ENCODE data around the gene HOXB8.

HOXB8 gene

DNA sequence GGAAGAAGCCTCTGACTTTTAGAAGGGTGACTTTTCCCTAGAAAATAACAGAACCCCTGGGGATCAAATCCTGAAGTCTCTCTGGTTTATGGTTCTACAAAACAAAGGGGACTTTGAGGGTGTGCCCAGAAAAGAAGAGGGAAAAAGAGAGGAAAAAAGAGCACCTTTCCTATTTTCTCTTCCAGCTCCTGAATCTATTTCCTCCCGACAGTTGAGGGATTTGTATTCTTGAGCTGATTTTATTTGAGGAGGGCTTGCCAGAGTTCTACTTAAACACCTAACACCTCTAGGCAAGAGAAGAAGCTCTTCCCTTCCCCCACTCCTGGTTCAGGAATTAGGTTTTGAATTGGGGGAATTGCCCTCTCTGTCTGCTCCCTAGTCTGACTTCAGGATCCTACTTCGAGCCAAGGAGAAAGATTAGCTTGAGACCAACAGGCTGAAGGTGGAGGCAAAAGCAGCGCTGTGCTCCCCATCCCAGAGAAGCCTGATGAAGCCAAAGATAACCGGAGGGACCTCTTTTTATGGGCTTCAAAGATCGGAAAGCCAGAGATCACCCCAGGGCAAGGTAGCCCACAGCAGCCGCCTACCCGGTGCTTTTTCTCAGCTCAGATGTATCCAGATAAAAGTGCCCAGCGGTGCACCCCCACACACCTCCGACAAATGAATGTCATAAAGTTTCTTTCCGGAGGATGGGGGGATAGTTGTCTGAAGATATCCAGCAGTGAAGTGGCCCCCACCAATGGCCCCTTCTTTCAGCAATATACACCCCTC lies 25.8 kb downstream of the HOXB8 start:
- Histone ChIP-seq H3K23ac (ENCODE audit: low read length) (no peak overlapping the region), H3K79me2 (ENCODE audit: control insufficient read depth, insufficient read depth, low read length, poor library complexity) (peaks cover 4% of the 10 kb centered on the region), H3K14ac (ENCODE audit: low read length) (peak overlapping the region; percentile 42), H2BK12ac (ENCODE audit: low read length) (no peak overlapping the region), H4K8ac (ENCODE audit: low read depth, low read length) (peak overlapping the region; percentile 24), H3K9me3 (ENCODE audit: insufficient read depth, low read depth, low read length) (no peaks in the 10 kb centered on the region), H3K4me2 (ENCODE audit: low read length) (peak overlapping the region; percentile 62), H3K27me3 (ENCODE audit: insufficient read depth, low read length) (peaks cover under 1% of the 10 kb centered on the region), H2BK120ac (ENCODE audit: insufficient read depth, low read length, poor library complexity) (peak overlapping the region; percentile 34), H2AK5ac (ENCODE audit: low read length) (no peak overlapping the region), H3K18ac (ENCODE audit: low read length) (no peak overlapping the region), H3K4me1 (ENCODE audit: control insufficient read depth in 1 of 2, insufficient read depth in 2 of 2, low read length in 2 of 2) (peaks cover 29 to 47% of the 10 kb centered on the region in 2 experiments), H3K9ac (ENCODE audit: low read length) (no peak overlapping the region), H2AFZ (ENCODE audit: insufficient read depth, low read length, poor library complexity) (no peak overlapping the region), H4K91ac (ENCODE audit: low read depth, low read length) (peak overlapping the region; percentile 32), H3K36me3 (ENCODE audit: control insufficient read depth in 1 of 2, insufficient read depth in 2 of 2, low read length in 2 of 2) (no peaks in the 10 kb centered on the region), H2BK5ac (ENCODE audit: low read depth, low read length, poor library complexity) (no peak overlapping the region), H3K4ac (ENCODE audit: low read depth, low read length) (no peak overlapping the region), H4K12ac (ENCODE audit: low read depth, low read length) (no peak overlapping the region), H3K79me1 (ENCODE audit: low read length) (peaks cover 10% of the 10 kb centered on the region), H3K27ac (ENCODE audit: low read depth, low read length) (peak overlapping the region; percentile 29), H3K4me3 (ENCODE audit: low read depth, low read length) (no peak overlapping the region)
- no CpG with 5 or more reads among the region's 10 CpGs for WGBS (ENCODE audit: extremely low coverage, insufficient coverage, insufficient read length)
- no peak for DNase-seq

DNA sequence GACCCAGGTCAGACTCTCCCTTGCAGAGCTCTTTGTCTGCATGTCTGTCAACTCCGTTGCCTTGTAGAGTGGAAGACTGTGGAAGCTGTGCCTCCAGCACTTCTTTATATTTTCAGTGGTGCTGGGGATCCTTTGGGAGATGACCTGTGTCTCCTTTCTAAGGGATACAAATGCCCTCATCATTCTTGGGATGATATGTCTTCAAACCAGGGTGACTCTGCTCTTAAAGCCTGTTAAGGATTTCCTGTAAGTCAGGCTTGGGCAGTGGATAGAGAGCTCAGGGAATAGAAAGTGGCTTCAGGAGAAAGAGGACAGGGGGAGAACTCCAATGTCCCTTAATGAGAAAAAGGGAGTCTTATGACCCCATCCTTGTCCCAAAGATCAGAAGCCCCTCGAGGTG lies 26.6 kb downstream of the HOXB8 start:
- Histone ChIP-seq H2BK5ac (ENCODE audit: low read depth, low read length, poor library complexity) (no peak overlapping the region), H3K18ac (ENCODE audit: low read length) (no peak overlapping the region), H2AK5ac (ENCODE audit: low read length) (no peak overlapping the region), H4K91ac (ENCODE audit: low read depth, low read length) (no peak overlapping the region), H3K23ac (ENCODE audit: low read length) (no peak overlapping the region), H2AFZ (ENCODE audit: insufficient read depth, low read length, poor library complexity) (no peak overlapping the region), H3K27ac (ENCODE audit: low read depth, low read length) (no peak overlapping the region), H2BK120ac (ENCODE audit: insufficient read depth, low read length, poor library complexity) (peak overlapping the region; percentile 54), H4K8ac (ENCODE audit: low read depth, low read length) (no peak overlapping the region), H3K9ac (ENCODE audit: low read length) (no peak overlapping the region), H3K79me2 (ENCODE audit: control insufficient read depth, insufficient read depth, low read length, poor library complexity) (peaks cover 4% of the 10 kb centered on the region), H3K36me3 (ENCODE audit: control insufficient read depth in 1 of 2, insufficient read depth in 2 of 2, low read length in 2 of 2) (no peaks in the 10 kb centered on the region), H3K4me3 (ENCODE audit: low read depth, low read length) (no peak overlapping the region), H3K27me3 (ENCODE audit: insufficient read depth, low read length) (peaks cover 3% of the 10 kb centered on the region), H3K4me1 (ENCODE audit: control insufficient read depth in 1 of 2, insufficient read depth in 2 of 2, low read length in 2 of 2) (peaks cover 28 to 47% of the 10 kb centered on the region in 2 experiments), H3K79me1 (ENCODE audit: low read length) (peaks cover 10% of the 10 kb centered on the region), H3K4ac (ENCODE audit: low read depth, low read length) (no peak overlapping the region), H4K12ac (ENCODE audit: low read depth, low read length) (no peak overlapping the region), H3K4me2 (ENCODE audit: low read length) (peak overlapping the region; percentile 62), H2BK12ac (ENCODE audit: low read length) (peak overlapping the region; percentile 40), H3K9me3 (ENCODE audit: insufficient read depth, low read depth, low read length) (no peaks in the 10 kb centered on the region), H3K14ac (ENCODE audit: low read length) (no peak overlapping the region)
- peak in 1 of 2 donors; percentile 27 for DNase-seq
- no CpG with 5 or more reads among the region's 2 CpGs for WGBS (ENCODE audit: extremely low coverage, insufficient coverage, insufficient read length)

DNA sequence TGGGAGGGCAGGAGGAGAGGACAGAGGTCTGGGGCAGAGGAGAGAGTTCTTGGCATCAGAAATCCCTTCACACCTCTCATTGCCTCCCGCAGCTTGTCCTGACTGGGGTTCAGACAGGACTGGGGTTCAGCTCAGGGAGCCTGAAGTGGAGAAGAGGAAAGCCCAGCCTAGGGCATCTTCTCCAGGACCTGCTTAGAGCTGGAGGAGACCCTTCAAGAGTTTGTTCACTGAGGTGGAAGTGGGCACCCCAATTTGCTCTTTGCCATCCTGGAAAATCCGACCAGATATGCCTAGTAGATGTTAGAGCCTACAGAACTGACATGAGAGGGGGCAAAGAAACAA lies 27.0 kb downstream of the HOXB8 start:
- no peak overlapping the region for H3K4ac ChIP-seq (ENCODE audit: low read depth, low read length)
- H2AK5ac ChIP-seq (ENCODE audit: low read length), result peak overlapping the region; percentile 18

DNA sequence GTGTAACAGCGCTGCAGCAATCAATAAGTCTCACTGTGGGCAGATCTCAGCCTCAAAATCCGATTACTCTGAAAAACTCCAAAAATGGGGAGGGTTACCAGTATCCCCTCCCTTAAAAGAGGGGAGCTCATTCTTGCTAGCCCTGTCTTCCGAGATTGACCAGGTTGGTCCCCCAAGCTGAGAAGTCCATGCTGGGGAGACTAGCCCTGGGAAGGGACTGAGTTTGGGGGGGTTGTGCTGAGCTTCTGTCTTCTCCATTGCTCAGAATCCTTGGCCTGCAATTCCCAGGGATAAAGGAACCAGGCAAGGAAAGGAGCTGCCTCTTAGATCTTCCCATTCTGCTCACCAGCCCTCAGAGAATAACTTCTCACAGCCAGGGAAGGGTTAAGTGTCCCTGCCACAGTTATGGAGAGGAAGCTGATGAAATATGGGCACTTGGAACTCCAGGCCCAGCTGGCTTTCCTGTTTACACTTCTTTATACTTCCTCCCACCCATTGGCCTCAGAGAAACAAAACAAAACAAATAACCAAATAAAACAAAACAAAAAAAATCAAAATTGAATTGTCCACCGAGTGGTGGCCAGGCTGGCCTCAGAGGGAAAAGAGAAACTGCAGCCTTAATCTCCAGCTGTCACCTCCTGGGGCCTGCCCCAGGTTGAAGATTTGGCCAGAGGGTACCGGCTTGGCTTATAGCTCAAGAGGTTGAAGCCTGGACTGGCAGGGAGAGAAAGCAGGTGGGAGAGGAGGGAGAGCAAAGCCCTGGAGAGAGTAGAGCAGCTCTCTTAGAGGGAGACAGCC lies 27.6 kb downstream of the HOXB8 start:
- Histone ChIP-seq H3K18ac (ENCODE audit: low read length) (no peak overlapping the region), H4K8ac (ENCODE audit: low read depth, low read length) (peak overlapping the region; percentile 12), H2BK5ac (ENCODE audit: low read depth, low read length, poor library complexity) (no peak overlapping the region), H3K79me2 (ENCODE audit: control insufficient read depth, insufficient read depth, low read length, poor library complexity) (no peaks in the 10 kb centered on the region), H2BK12ac (ENCODE audit: low read length) (peak overlapping the region; percentile 15), H3K79me1 (ENCODE audit: low read length) (peaks cover 5% of the 10 kb centered on the region), H3K9me3 (ENCODE audit: insufficient read depth, low read depth, low read length) (no peaks in the 10 kb centered on the region), H3K4ac (ENCODE audit: low read depth, low read length) (no peak overlapping the region), H3K36me3 (ENCODE audit: control insufficient read depth in 1 of 2, insufficient read depth in 2 of 2, low read length in 2 of 2) (no peaks in the 10 kb centered on the region), H3K27ac (ENCODE audit: low read depth, low read length) (no peak overlapping the region), H3K4me1 (ENCODE audit: control insufficient read depth in 1 of 2, insufficient read depth in 2 of 2, low read length in 2 of 2) (peaks cover 27 to 42% of the 10 kb centered on the region in 2 experiments), H2BK120ac (ENCODE audit: insufficient read depth, low read length, poor library complexity) (peak overlapping the region; percentile 11), H3K4me3 (ENCODE audit: low read depth, low read length) (no peak overlapping the region), H2AK5ac (ENCODE audit: low read length) (peak overlapping the region; percentile 18), H4K12ac (ENCODE audit: low read depth, low read length) (no peak overlapping the region), H4K91ac (ENCODE audit: low read depth, low read length) (peak overlapping the region; percentile 49), H3K4me2 (ENCODE audit: low read length) (no peak overlapping the region), H3K14ac (ENCODE audit: low read length) (no peak overlapping the region), H3K9ac (ENCODE audit: low read length) (no peak overlapping the region), H2AFZ (ENCODE audit: insufficient read depth, low read length, poor library complexity) (no peak overlapping the region), H3K27me3 (ENCODE audit: insufficient read depth, low read length) (peaks cover 3% of the 10 kb centered on the region), H3K23ac (ENCODE audit: low read length) (no peak overlapping the region)
- no CpG with 5 or more reads among the region's 5 CpGs for WGBS (ENCODE audit: extremely low coverage, insufficient coverage, insufficient read length)
- DNase-seq, result no peak

More for the DNA sequence above, 27.0 kb downstream of the HOXB8 start:
- Histone ChIP-seq H3K27ac (ENCODE audit: low read depth, low read length) (no peak overlapping the region), H3K79me2 (ENCODE audit: control insufficient read depth, insufficient read depth, low read length, poor library complexity) (peaks cover under 1% of the 10 kb centered on the region), H3K36me3 (ENCODE audit: control insufficient read depth in 1 of 2, insufficient read depth in 2 of 2, low read length in 2 of 2) (no peaks in the 10 kb centered on the region), H4K91ac (ENCODE audit: low read depth, low read length) (peak overlapping the region; percentile 25), H3K4me3 (ENCODE audit: low read depth, low read length) (no peak overlapping the region), H3K4me2 (ENCODE audit: low read length) (no peak overlapping the region), H3K9ac (ENCODE audit: low read length) (no peak overlapping the region), H3K9me3 (ENCODE audit: insufficient read depth, low read depth, low read length) (no peaks in the 10 kb centered on the region), H3K27me3 (ENCODE audit: insufficient read depth, low read length) (peaks cover 3% of the 10 kb centered on the region), H2BK5ac (ENCODE audit: low read depth, low read length, poor library complexity) (no peak overlapping the region), H3K18ac (ENCODE audit: low read length) (no peak overlapping the region), H4K8ac (ENCODE audit: low read depth, low read length) (peak overlapping the region; percentile 12), H2BK120ac (ENCODE audit: insufficient read depth, low read length, poor library complexity) (peak overlapping the region; percentile 11), H3K23ac (ENCODE audit: low read length) (no peak overlapping the region), H3K14ac (ENCODE audit: low read length) (no peak overlapping the region), H4K12ac (ENCODE audit: low read depth, low read length) (no peak overlapping the region), H2BK12ac (ENCODE audit: low read length) (peak overlapping the region; percentile 15), H3K4me1 (ENCODE audit: control insufficient read depth in 1 of 2, insufficient read depth in 2 of 2, low read length in 2 of 2) (peaks cover 24 to 43% of the 10 kb centered on the region in 2 experiments), H2AFZ (ENCODE audit: insufficient read depth, low read length, poor library complexity) (no peak overlapping the region), H3K79me1 (ENCODE audit: low read length) (peaks cover 6% of the 10 kb centered on the region)
- no CpG with 5 or more reads among the region's 2 CpGs for WGBS (ENCODE audit: extremely low coverage, insufficient coverage, insufficient read length)
- no peak for DNase-seq

All from trophoblast cell (in vitro differentiated cells and primary cell).